Activated CD8-positive, alpha-beta memory T cell treated with anti-CD3 and anti-CD28 coated beads, Interleukin-2, amount 50 U/mL, for 1 hour (primary cell): ENCODE measurements around the gene CTBP1.

ENCODE experiments used
- DNase-seq: peaks from one replicate; pipeline ENCODE4 v3.0.0-alpha.2; 2020; ENCODE audit errors: extremely low read depth

Gene CTBP1

DNA sequence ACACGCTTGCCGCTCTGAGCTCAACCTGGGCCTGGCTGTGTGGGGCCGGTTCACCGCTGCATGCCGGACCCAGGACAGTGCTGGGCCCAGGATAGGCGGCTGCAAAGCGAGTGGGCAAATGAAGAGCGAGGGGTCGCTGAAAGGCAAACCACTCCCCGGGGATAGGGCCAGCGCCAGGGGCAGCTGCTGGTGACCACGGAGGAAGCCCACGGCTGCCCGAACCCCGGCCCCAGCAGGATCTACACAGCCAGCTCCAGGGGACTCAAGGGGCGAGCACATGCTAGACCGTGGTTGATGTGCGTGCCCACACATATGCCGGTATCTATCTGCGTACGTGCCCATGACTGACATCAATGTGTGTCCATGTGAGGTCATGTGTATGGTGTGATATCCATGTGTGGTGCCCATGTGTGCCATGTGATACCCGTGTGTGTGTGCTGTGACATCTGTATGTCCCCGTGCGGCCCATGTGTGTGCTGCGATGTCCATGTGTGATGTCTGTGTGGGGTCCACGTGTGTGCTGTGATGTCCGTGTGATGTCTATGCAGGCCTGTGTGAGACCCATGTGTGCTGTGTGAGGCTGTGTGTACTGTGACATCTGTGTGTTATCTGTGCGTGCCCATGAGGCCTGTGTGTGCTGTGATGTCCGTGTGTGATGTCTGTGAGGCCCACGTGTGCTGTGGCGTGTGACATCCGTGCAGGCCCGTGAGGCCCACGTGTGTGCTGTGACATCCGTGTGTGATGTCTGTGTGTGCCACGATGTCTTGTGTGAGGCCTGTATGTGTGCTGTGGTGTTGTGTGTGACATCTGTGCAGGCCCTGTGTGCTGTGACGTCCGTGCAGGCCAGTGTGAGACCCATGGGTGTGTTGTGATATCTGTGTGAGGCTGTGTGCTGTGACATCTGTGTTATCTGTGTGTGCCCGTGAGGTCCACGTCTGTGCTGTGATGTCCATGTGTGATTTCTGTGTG, 24.8 kb downstream of the CTBP1 start:
- DNase-seq: no peak

DNA sequence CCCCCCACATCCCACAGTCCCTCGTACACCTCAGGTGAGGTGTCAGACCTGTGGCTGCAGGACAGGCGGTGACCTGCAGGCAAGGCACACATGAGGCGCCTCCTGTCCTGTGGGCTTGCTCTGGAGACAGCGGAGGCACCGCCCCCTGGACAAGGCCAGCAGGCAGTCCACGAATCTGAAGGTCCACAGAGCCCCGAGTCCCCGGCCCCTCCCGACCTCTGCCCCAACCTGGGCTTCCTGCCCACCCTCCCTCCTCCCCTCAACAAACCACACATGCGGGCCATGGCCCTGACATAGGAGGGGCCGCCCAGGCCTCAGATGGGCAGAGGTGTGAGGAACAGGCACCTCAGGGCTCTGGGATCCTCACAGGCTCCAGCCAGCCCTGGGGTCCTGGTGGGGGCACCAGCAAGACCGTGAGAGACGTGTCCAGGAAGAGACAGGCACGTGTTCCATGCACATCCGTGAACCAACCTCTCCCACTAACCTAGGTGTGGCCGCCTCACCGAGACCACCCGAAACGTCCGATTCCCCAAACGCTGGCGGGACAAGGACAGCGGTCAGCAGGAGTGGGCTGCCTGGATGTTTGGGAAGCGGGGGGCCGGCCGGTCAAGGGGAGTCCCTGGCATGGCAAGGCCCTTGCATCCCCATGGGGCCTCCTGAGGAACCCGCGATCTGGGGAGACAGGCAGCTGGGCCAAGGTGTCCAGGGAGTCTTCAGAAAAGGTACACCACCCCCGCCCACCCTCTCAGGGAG, 25.8 kb downstream of the CTBP1 start:
- no peak for DNase-seq

DNA sequence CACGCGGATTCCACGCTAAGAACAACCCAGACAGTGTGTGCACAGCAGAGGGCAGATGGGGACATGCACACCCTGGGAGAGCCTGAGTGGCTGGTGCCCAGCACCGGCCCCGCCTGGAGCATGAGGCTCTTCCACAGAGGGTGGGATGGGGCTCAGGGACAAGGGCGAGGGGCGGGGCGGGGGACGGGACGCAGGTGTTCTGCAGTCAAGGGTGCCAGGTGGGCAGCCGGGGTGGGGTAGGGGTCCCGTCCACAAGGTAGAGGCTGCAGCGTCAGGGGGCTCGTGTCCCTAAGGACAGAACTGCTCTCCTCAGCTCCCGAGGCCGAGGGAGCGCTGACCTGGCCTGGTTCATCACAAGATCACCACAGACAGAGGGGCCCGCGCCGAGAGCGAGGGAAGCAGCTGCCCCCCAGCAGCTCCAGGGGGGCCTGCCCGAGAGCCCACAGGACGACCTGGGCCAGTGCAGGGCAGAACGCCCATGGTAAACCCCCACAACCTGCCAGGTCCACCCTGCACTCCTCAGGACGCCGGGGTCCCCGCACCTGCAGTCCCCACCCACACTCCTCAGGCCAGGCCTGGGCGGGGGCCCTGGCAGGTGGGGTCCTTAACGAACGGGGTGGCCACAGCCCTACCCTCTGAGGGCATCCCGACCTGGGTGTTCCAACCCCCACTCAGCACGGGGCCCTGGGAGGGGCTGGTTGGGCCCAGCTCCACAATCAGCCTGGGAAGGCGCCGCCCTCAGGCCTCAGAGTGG, 26.7 kb downstream of the CTBP1 start:
- no peak for DNase-seq

DNA sequence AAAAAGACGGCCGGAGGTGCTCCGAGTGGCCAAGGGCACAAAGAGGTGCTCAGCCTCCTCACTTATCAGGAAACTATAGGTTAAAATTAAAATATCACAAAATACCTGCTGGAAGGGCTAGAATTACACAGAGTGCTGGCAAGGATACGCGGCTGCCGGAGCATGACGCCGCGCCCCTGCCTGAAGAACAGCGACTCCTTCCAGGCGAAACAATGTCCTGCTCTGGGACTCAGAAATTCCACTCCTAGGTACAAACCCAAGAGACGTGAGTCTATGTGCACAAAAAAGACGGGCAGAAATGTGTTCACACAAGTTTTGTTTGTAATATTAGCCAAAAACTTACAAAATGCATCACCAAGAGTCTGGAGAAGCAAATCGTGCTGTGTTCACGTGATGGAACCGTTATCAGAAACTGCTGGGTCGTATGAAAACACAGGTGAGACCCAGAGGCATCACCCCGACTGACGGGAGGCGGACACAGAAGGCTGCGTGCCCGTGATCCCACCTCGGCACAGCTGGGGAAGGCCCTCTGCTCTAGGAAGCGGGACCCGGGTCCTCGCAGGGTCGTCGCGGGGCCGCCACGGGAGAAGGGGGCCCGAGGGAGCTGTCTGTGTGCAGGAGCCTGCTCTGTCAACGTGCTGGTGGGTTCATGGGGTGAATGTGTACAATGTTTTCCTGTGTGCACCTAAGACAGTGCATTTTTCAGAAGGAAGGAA, 27.6 kb downstream of the CTBP1 start:
- no peak for DNase-seq

DNA sequence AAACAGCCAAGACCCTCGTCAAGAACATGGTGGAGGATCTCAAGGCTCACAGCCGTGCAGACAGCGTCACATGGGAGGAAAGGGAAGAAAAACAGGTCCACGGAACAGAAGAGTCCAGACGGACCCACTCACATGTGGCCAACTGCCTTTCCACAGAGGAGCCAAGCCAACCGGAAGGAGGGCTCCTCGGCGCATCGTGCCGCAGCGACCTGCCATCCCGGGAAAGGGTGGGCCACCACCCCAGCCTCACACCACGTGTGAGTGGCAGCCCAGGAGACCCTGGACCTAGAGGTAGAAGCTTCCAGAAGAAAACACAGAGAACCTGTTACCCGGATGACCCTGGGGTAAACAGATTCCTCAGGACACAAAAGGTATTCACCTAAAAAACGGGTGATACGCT, 28.4 kb downstream of the CTBP1 start:
- DNase-seq: no peak

DNA sequence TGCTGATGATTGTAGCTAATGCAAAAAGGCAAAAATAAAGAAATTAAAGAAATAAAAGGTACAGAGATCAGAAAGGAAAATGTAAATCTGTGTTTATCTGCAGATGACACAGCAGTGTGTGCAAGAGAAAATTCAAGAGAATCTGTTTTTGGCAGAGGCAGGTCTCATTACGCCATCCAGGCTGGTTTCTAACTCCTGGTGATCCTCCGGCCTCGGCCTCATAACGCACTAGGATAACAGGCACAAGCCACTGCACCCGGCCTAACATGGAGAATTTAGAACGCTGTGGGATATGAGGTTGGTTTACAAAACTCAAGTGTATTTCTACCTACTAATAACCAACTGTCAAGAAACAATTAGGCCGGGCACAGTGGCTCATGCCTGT, 29.4 kb downstream of the CTBP1 start:
- no peak for DNase-seq

DNA sequence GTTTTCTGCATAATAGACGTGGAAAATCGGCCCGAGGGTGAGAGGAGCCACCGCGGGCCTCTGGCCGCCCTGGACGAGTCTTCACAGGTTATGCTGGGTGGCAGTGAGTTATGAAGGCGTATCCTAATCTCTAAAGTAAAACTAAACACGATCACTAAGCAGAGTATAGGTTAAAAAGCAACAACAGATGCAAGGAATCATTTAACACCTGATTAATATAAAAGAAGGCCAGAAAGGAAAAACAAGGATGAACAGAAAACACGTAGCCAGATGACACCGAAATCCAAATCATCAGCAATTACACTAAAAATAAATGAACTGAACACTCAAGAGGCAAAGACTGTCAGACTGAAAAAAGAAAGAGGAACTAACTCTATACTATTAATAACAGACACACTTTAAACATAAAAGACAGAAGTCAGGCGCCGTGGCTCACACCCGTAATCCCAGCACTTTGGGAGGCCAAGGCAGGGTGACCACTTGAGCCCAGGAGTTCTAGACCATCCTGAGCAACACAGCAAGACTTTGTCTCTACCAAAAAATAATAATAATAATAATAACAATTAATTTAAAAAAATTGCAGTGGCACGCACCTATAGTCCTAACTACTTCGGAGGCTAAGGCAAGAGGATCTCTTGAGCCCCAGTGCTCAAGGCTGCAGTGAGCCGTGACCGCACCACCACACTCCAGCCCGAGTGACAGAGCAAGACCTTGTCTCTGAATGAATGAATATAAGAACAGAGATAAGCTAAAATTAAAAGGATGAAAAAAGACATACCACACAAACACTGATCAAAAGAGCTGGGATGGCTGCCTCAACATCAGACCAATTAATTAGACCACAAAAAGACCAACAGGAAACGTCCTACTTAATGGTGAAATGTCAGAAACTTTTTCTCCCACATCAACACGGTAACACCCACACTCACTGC, 30.0 kb downstream of the CTBP1 start:
- no peak for DNase-seq

DNA sequence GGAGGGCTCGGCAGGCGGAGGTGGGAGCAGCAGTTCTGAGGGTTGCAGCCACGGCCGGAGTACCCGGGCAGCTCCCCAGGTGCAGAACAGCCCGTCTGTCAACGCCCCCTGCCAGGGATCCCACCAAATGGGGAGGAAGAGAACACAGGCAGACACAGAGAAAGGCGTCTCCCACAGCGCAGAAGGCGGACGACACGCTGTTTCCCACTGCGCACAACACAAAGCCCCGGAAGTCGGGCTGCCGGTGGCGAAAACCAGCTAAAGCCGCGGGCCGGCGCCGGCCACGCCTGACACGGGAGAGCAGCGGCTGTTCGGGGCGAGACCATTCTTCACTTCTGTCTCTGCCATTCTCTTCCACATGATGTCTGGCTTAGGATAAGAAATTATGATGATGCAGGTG, 31.6 kb downstream of the CTBP1 start:
- DNase-seq: no peak

DNA sequence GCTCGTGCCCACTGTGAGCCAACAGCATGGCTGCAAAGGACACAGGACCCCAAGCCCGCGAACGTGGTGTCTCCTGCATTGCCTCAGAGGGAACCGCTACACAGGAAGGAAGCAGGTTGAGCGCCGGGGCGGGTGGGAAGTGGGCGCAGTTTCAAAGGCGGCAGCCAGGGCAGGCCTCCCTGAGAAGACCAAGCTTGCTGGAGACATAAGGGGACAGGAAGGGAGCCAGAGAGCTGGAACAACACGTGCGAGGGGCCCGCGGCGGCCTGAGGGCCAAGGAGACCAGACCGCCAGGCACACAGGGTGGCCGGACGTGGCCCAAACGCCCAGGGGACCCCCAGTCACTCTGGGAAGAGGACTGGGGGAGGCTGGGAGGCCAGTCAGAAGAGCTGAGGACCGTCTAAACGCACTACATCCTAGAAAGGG, 32.0 kb downstream of the CTBP1 start:
- peak; percentile 28 for DNase-seq

DNA sequence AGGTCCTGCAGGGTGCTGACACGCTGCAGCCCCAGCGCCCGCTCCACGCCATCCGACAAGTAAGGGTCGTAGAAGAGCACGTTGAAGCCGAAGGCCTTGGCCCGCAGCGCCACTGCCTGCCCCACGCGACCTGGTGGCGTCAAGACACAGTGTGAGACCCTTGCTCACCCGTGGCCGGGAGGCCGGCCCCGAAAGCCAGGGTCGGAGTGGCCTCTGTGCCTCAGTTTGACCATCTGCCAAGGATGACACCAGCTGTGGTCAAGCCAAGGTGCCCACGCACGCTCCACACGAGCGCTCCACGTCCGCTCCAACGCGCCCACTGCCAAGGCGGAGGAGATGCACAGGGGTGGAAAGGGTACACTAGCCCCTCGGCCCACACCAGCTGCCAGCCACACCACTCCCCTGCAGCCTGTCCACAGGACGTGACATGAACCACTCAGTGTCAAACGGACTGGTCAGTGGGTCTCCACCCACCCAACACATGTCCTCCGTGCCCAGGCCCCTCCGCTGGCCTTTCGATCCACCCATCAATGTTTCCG, 32.8 kb downstream of the CTBP1 start:
- DNase-seq: no peak

DNA sequence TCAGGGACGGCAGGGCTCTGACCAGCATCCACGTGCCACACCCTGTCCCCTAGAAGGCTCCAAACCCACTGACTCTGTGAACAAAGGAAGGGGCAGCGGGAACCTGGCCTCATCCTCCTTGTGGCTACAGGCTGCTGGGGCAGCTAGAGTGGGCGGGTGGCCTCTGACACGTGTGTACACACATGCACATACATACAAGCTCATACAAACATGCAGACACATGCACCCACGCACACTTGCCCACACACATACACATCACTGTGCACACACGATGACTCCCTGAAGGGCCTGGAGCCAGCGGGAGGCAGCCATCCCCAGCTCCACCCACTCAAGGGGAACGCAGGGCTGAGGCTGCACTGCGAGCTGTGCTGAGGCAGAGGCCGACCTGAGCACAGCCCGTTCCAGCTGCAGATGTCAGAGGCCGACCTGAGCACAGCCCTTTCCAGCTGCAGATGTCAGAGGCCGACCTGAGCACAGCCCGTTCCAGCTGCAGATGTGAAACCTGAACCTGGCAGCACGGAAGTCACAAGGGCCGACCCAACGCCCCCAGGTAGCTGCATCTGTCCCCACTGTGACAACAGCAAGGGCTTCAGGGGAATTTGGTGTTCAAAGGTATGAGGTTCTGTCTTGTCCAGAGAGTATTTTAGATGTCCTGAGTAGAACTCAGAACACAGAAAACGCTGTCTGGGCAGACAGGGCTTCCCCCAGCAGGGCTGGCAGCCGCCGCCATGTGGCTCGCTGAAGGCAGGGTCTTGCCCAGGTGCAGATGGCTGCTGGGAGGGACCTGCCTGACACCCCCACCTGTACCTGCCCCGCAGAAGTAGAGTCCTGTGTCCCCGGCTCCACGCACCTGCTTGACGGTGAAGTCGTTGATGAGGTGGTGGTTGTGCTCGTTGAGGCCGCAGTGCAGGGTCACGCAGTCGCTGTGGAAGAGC, 33.5 kb downstream of the CTBP1 start:
- no peak for DNase-seq

DNA sequence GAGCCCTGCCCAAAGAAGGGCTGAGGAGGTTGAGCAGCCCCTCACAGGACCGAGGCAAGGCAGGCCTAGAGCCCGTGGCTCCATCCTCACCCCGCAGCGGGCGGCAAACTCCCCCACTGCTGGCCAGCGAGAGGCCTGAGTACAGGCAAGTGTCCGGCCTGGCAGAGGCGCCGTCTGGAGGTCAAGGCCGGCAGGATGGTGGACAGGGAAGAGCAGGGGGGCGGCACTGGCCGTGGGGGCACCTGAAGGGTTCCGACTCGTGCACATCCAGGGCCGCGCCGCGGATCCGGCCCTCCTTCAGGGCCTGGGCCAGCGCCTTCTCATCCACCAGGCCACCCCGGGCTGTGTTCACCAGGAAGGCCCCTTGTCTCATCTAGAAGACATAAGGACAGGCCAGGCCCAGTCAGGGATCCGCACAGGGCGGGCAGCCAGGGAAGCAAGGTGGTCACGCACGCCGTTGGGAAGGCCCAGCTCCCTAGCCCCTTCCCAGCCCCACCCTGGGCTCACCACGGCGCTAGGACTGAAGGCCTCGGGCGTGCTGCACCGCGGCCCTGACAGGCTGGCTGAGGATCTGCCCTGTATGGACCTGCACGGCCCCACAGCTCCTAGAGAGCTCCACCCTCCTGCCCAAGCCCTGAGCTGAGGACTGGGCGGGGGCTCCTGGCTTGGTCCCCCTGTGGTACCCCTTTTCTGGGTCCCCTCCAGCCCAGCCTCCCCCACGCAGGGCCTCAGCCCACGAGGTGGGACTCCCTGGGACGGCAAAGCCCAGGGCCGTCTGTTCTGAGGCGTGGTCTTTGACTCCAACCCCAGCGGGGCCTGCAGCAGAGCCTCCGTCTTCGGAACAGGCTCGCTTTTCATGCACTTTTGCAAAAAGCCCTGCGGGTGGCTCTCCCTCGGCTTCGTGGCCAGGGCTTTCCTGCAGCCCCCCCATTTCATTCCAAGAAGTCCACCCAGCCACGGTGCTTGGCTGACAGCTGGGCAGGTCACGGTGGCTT, 34.5 kb downstream of the CTBP1 start:
- no peak for DNase-seq

DNA sequence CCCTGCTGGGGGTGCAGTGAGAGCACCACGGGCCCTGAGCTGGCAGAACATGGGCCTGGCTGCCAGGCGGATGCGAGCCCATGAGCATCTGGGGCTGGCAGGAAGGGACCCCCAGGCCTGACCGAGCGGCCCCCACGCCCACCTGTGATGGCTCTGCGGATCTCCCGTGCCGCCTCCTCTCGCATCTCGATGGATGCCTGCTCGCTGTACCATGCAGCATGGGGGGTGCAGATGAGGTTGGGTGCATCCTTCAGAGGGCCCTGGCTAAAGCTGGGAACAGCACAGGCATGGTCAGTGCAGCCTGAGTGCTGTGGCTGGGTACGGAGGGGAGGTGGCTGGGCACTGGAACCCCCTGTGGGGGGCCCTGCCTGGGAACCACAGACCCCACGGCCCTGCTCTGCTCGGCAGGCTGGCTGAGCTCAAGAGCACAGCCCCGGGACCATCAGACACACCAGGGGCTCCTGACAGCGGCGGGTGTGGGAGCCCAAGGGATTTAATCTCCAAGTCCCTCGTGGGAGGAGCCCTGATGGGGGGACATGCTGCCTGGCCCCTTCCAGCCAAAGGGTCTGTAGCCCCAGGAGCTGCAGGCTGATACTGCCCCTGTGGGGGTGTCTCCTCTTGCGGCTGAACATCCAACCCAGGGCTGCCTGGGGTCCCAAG, 35.5 kb downstream of the CTBP1 start:
- no peak for DNase-seq

DNA sequence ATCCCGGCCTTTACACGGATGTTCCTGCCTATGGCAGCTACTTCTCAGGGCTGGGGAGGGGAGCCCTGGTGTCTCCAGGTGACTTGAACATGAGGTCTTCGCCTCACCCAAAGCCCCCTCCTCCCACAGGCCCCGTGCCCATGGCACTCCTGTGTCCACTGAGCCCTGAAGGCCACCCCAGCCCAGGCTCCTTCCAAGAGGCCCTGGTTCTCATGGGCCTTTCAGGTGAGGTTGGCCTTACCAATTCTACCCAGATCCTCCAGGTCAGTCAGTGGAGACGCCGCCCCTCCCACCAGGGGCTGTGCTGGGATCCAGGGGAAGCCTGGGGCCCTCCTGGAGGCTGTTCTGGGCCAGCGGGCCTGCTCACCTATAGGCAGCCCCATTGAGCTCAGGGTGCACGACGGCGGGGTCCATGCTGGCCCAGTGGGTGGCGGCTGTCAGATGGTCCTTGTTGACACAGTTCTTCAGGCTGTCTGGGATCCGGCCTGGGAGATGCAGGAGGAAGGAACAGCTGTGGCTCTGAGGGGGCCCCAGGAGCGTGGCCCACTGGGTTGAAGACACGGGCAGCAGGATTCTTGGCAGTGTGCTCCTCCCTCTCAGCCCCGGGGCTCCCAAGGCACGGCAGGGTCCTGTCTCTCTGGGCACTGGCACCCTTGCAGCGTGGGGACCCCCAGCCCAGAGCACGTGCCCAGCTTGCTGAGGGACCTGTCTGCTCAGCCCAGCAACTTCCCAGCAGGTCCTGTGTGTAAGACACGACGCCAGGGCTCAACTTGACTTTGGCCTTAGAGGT, 36.2 kb downstream of the CTBP1 start:
- no peak for DNase-seq

DNA sequence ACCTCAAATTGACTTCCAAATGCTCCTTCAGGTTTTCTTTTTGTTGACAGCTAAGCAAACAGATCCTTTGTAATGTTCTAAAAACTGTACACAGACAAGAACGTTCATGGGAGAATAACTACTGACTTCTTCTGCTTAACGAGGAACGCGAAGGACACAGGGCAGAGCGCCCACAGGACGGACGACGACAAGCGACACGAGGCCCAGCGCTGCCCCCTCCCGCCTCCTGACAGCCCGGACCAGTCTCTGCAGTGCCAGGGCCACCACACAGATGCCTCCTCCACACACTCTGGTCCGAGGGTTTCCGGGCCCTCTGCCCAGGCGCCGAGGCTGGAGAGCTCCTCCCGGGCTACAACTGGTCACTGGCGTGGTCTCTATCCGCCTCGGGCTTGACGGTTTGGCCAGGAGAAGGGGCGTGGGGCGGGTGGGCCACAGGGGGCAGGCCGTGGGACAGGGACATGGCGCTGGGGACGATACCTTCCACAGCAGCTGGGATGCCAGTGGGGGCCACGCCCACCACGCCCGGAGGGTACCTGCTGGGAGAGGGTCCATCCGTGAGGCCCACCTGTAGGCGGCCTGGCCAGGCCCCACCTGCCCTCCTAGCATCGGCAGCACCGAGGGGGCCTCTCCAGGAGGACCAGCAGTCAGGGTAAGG, 36.9 kb downstream of the CTBP1 start:
- no peak for DNase-seq

DNA sequence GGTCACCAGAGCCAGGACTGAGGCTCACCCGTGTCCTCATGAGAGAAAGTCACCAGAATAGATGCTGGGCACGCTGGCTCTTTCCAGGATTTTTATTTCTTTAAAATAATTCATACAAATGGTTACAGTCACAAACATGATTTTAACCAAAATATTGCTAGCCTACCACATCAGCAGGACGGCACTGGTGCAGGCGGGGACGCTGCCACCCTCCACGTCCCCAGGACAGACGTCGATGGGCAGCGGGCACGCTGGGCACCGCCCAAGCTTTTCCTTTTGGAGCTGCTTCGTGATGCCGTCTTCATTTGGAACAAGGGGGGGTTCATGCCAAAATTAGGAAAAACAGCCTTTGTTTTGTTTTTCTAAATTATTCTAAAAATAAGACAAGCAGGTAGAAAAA, 37.6 kb downstream of the CTBP1 start:
- DNase-seq: no peak
